Mucosa of rectum (tissue), 2 donors: ENCODE results near the gene KIF26B.
"Not testable (repeated sequence)": the region's sequence is repeated elsewhere in the genome, so short reads cannot be mapped to it uniquely, and the experiment has no call there.

Experiments used
- H3K27ac ChIP-seq, 2 donors: one replicate each; pipeline ENCODE4 v1.7.0; 2013; ENCODE audit warnings: inconsistent platforms in 2 of 2, low read depth in 2 of 2, low read length in 2 of 2
- H3K27me3 ChIP-seq, 2 donors: one replicate each; pipeline ENCODE4 v1.7.0; 2013; ENCODE audit warnings: low read length in 2 of 2; ENCODE audit not compliant: control insufficient read depth in 2 of 2, insufficient read depth in 2 of 2
- H3K36me3 ChIP-seq, 2 donors: one replicate each; pipeline ENCODE4 v1.7.0; 2013; ENCODE audit warnings: low read length in 2 of 2; ENCODE audit not compliant: control insufficient read depth in 2 of 2, insufficient read depth in 2 of 2
- H3K4me1 ChIP-seq, 2 donors: one replicate each; pipeline ENCODE4 v1.7.0; 2013; ENCODE audit warnings: low read length in 2 of 2, mild to moderate bottlenecking in 1 of 2; ENCODE audit not compliant: control insufficient read depth in 2 of 2, insufficient read depth in 2 of 2
- H3K4me3 ChIP-seq, 2 donors: one replicate each; pipeline ENCODE4 v1.7.0; 2013; ENCODE audit warnings: low read length in 2 of 2
- H3K9ac ChIP-seq, 2 donors: one replicate each; pipeline ENCODE4 v1.7.0; 2013; ENCODE audit warnings: low read length in 2 of 2, low read depth in 1 of 2, mild to moderate bottlenecking in 1 of 2
- H3K9me3 ChIP-seq, 2 donors: one replicate each; pipeline ENCODE4 v1.7.0; 2013; ENCODE audit warnings: low read length in 2 of 2; ENCODE audit not compliant: control insufficient read depth in 2 of 2
- donor health status: healthy.
- donor health status: Normal muscosa, but diverticular disease.

KIF26B gene

DNA sequence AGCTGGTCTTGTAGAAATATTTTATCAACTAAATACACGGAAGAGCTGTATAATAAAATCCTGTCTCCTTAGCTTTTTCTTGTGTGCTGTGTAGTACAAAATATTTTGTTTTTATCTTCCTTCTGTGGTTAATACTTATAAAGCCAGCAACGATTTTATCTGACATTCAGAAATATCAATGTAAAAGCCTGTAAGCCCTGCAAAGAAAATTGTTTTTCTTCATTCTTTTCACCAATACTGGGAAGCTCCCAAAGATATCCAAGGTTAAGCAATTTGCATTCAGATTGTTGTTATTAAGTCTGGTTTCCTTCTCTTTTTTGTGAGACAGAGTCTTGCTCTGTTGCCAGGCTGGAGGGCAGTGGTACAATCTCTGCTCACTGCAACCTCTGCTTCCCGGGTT, 38.0 kb upstream of the KIF26B start:
- Histone ChIP-seq H3K27ac (no peak overlapping the region), H3K36me3 (no peaks in the 10 kb centered on the region), H3K4me3 (no peak overlapping the region), H3K9me3 (no peaks in the 10 kb centered on the region), H3K4me1 (no peaks in the 10 kb centered on the region), H3K27me3 (no peaks in the 10 kb centered on the region), H3K9ac (no peak overlapping the region)

DNA sequence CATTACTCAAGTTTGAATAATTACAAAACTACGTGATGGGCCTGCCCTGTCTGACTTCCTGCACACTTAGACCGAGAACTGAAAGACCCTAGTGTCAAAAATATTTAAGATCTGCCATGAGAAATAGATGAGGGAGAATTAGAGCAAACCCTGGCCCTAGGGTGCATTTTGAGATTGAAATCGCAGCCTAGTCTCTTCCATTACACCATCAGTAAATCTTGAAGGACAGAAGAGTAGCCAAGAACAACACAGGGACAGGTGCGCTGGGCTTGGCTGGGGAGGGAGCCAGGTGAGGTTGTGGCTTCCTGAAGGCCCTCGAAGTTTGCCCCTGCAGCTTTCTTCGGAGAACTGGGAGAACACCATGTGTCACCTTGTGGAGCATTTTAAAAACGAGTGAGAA, 36.7 kb upstream of the KIF26B start:
- Histone ChIP-seq H3K4me1 (no peaks in the 10 kb centered on the region), H3K36me3 (no peaks in the 10 kb centered on the region)

GRCh38 chr1:245118806-245119205, 36.0 kb upstream of the KIF26B start:
- Histone ChIP-seq H3K4me1 (no peaks in the 10 kb centered on the region), H3K4me3 (no peak overlapping the region), H3K36me3 (no peaks in the 10 kb centered on the region), H3K27me3 (no peaks in the 10 kb centered on the region), H3K27ac (no peak overlapping the region), H3K9me3 (no peaks in the 10 kb centered on the region), H3K9ac (no peak overlapping the region)

More for the DNA sequence above, 36.7 kb upstream of the KIF26B start:
- Histone ChIP-seq H3K9me3 (no peaks in the 10 kb centered on the region), H3K27me3 (no peaks in the 10 kb centered on the region), H3K4me3 (no peak overlapping the region), H3K27ac (no peak overlapping the region), H3K9ac (no peak overlapping the region)

DNA sequence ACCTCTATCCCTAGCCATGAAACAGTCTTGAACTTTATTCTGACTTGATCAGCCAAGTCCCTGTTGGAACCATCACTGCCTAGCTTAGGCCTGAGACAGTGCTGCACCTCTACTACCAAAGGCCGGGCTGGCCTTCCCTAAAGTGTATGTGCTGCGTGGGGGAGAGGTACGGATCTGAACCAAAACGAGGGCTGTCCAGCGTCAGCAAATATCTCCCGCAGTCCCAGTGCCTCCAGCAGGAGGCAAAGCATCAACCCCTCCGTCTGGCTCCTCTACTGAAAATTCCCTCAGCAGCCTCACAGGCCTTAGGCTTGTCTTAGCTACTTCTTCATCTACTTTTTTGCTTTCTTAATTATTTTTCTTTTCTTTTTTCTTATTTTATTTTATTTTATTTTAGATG, 33.3 kb upstream of the KIF26B start:
- Histone ChIP-seq H3K9me3 (no peaks in the 10 kb centered on the region), H3K4me3 (no peak overlapping the region), H3K27ac (no peak overlapping the region), H3K9ac (no peak overlapping the region), H3K36me3 (no peaks in the 10 kb centered on the region), H3K27me3 (no peaks in the 10 kb centered on the region), H3K4me1 (no peaks in the 10 kb centered on the region)

- H3K4me3 ChIP-seq: no peak overlapping the region
- no peak overlapping the region for H3K27ac ChIP-seq
- H3K27me3 ChIP-seq: peaks cover 0 to 2% of the 10 kb centered on the region in 2 donors
- H3K9me3 ChIP-seq: no peaks in the 10 kb centered on the region
- no peak overlapping the region for H3K9ac ChIP-seq
- no peaks in the 10 kb centered on the region for H3K4me1 ChIP-seq
- no peaks in the 10 kb centered on the region for H3K36me3 ChIP-seq
These were observed 30.5 kb upstream of the KIF26B start for GRCh38 chr1:245124241-245124640.

GRCh38 chr1:245124644-245125043, 30.1 kb upstream of the KIF26B start:
- H3K9ac ChIP-seq: no peak overlapping the region
- no peaks in the 10 kb centered on the region for H3K9me3 ChIP-seq
- peaks cover 3 to 5% of the 10 kb centered on the region in 2 donors for H3K27me3 ChIP-seq
- H3K36me3 ChIP-seq: no peaks in the 10 kb centered on the region
- H3K4me1 ChIP-seq: no peaks in the 10 kb centered on the region
- no peak overlapping the region for H3K4me3 ChIP-seq
- H3K27ac ChIP-seq: no peak overlapping the region

GRCh38 chr1:245126530-245126929, 28.3 kb upstream of the KIF26B start:
- H3K27ac ChIP-seq: no peak overlapping the region
- H3K9ac ChIP-seq: no peak overlapping the region
- no peaks in the 10 kb centered on the region for H3K4me1 ChIP-seq
- no peaks in the 10 kb centered on the region for H3K36me3 ChIP-seq
- H3K9me3 ChIP-seq: no peaks in the 10 kb centered on the region
- peaks cover 4 to 10% of the 10 kb centered on the region in 2 donors for H3K27me3 ChIP-seq
- no peak overlapping the region for H3K4me3 ChIP-seq

GRCh38 chr1:245128381-245129101, 26.2 kb upstream of the KIF26B start:
- Histone ChIP-seq H3K27ac (no peak overlapping the region), H3K27me3 (peaks cover 8 to 10% of the 10 kb centered on the region in 2 donors), H3K9me3 (no peaks in the 10 kb centered on the region), H3K4me1 (no peaks in the 10 kb centered on the region), H3K4me3 (no peak overlapping the region), H3K36me3 (no peaks in the 10 kb centered on the region), H3K9ac (no peak overlapping the region)

DNA sequence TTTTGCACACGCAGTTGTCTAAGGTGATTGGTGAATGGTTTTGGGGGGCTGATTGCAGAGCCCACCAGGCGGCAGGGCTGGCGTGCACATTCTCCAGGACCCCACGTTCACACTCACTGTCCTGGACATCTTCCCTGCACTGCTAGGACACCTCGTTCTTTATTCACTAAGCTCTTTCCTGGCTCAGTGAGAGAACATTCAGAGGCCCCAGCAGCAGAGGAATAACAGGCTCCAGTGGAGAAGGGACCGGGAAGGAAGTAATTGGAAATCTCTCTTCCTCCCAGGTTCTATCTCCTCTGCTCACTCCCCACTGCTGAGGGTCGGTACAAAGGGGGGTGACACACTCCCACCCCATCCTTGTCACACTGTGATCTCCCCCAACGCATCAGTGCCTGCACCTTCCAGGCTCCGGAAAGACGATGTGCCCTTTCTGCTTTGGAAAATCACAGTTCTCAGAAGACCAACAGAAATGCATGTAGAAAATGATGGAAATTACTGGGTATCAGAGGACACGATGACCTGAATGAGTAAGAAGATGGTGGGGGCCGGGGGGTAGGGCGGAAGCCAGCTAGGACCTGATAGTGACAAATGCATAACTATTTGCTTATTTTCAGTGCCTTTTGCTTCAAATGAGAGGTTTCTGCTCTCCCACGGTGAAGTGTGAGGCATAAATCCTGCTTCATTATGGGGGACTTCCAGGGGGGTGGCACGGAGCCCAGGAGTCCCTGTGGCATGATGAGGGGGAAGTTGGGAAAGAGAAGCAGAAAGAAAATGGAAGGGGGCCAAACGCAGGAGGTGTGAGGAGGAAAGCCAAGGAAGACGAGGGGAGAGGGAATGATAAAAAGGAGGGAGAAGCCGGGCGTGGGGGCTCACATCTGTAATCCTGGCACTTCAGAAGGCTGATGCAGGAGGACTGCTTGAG, 25.2 kb upstream of the KIF26B start:
- no peak overlapping the region for H3K27ac ChIP-seq
- no peaks in the 10 kb centered on the region for H3K4me1 ChIP-seq
- peaks cover 8 to 10% of the 10 kb centered on the region in 2 donors for H3K27me3 ChIP-seq
- H3K9me3 ChIP-seq: no peaks in the 10 kb centered on the region
- H3K9ac ChIP-seq: no peak overlapping the region
- no peaks in the 10 kb centered on the region for H3K36me3 ChIP-seq
- H3K4me3 ChIP-seq: no peak overlapping the region

DNA sequence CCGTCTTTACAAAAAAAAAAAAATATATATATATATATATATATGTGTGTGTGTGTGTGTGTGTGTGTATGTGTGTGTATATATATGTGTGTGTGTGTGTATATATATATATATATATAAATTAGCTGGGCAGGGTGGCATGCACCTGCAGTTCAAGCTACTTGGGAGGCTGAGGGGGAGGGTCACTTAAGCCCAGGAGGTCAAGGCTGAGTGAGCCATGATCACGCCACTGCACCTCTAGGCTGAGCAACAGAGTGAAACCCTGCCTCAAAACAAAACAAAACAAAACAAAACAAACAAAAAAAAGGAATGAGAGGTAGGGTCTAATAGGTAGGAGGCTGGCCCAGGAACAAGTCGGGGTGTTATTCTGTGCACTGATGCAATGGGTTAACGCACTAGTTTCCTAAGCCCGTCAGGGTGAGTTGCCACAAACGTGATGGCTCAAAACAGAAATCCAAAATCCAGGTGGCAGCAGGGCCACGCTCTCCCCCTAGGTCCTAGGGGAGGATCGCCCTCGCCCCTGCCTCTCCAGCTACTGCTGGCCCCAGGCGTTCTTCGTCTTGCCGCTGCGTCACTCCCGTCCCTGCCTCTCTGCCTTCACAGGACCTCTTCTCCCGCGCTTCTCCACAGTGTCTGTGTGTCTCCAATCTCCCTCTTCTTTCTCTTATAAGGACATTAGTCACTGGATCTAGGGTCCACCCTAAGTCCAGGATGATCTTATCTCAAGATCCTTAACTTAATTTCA, 24.3 kb upstream of the KIF26B start:
- H3K4me3 ChIP-seq, H3K9ac ChIP-seq, H3K4me1 ChIP-seq, H3K9me3 ChIP-seq, H3K27ac ChIP-seq, H3K36me3 ChIP-seq: not testable (repeated sequence)
- peaks cover 8 to 10% of the 10 kb centered on the region in 2 donors for H3K27me3 ChIP-seq
